K562 (cell line): Measurements from ENCODE around the gene NACC1. TPM values are rescaled to one million over a fixed set of nuclear protein-coding genes. Genes with fewer than 3 reads are reported as not detected.

Source experiments
- ERF ChIP-seq: fragments of 450-650 bp; formaldehyde crosslinking; IDR thresholded peaks from 2 replicates; pipeline ENCODE4 v1.4.0; 2020; ENCODE audit warnings: mild to moderate bottlenecking, mixed read lengths
- GTF3C2 ChIP-seq: IDR thresholded peaks from 3 replicates; pipeline ENCODE4 v1.6.1; 2011; ENCODE audit warnings: borderline replicate concordance, mild to moderate bottlenecking, moderate library complexity; ENCODE audit not compliant: insufficient read length; ENCODE audit errors: extremely low read depth
- HINFP ChIP-seq: fragments of 450-650 bp; conservative IDR thresholded peaks from 2 replicates; pipeline ENCODE4 v1.6.1; 2016; ENCODE audit warnings: missing genetic modification characterization, low read depth, mild to moderate bottlenecking, control low read depth, missing compliant biosample characterization
- HNRNPUL1 ChIP-seq: fragments of 200-400 bp; formaldehyde crosslinking; IDR thresholded peaks from 2 replicates; pipeline ENCODE4 v1.6.1; 2017; ENCODE audit warnings: low read length
- L3MBTL2 ChIP-seq: fragments of 450-650 bp; IDR thresholded peaks from 2 replicates; pipeline ENCODE4 v1.6.1; 2016; ENCODE audit warnings: mild to moderate bottlenecking, moderate library complexity
- MECOM ChIP-seq: fragments of 250-450 bp; sonication (Bioruptor Pico); IDR thresholded peaks from 2 replicates; pipeline ENCODE4 v1.8.0; 2022; ENCODE audit warnings: inconsistent platforms
- NONO ChIP-seq, 2 experiments: fragments of 200-400 bp in 1 of 2; fragments of 450-650 bp in 1 of 2; formaldehyde crosslinking in 1 of 2; IDR thresholded peaks; 2 replicates each; pipeline ENCODE4 v1.6.1; 2017; ENCODE audit warnings: low read depth in 2 of 2, mild to moderate bottlenecking in 2 of 2, moderate library complexity in 2 of 2, low read length in 1 of 2
- NRF1 ChIP-seq, 2 experiments: fragments of 450-650 bp; IDR thresholded peaks in 1 of 2; conservative IDR thresholded peaks in 1 of 2; 2 replicates each; pipeline ENCODE4 v1.6.1; 2014; ENCODE audit warnings: mild to moderate bottlenecking in 2 of 2
- NUFIP1 ChIP-seq: fragments of 450-650 bp; IDR thresholded peaks from 2 replicates; pipeline ENCODE4 v1.6.1; 2018; ENCODE audit not compliant: partially characterized antibody
- POLR2H ChIP-seq: IDR thresholded peaks from 2 replicates; pipeline ENCODE4 v1.6.1; 2016; ENCODE audit warnings: missing genetic modification characterization, low read depth, mild to moderate bottlenecking, control low read depth, missing compliant biosample characterization, moderate library complexity
- PRDM10 ChIP-seq: fragments of 450-650 bp; IDR thresholded peaks from 2 replicates; pipeline ENCODE4 v1.6.1; 2018; ENCODE audit not compliant: partially characterized antibody
- RBM14 ChIP-seq: fragments of 200-400 bp; formaldehyde crosslinking; IDR thresholded peaks from 2 replicates; pipeline ENCODE4 v1.6.1; 2018; ENCODE audit warnings: low read depth, mild to moderate bottlenecking, low read length, moderate library complexity, borderline replicate concordance; ENCODE audit not compliant: insufficient read depth
- RHOXF2B ChIP-seq: fragments of 250-450 bp; sonication (Bioruptor Pico); conservative IDR thresholded peaks from 2 replicates; pipeline ENCODE4 v1.5.1; 2021
- TEAD2 ChIP-seq: fragments of 450-650 bp; IDR thresholded peaks from 2 replicates; pipeline ENCODE4 v1.6.1; 2016; ENCODE audit warnings: missing genetic modification characterization, control low read depth, missing compliant biosample characterization
- TRIM28 ChIP-seq: fragments of 450-650 bp; IDR thresholded peaks from 2 replicates; pipeline ENCODE4 v1.6.1; 2017
- ZBED1 ChIP-seq: IDR thresholded peaks from 2 replicates; pipeline ENCODE4 v1.6.1; 2014
- ZBTB17 ChIP-seq: fragments of 450-650 bp; formaldehyde crosslinking; IDR thresholded peaks from 2 replicates; pipeline ENCODE4 v1.4.0; 2020; ENCODE audit warnings: mild to moderate bottlenecking
- ZBTB26 ChIP-seq: fragments of 450-650 bp; formaldehyde crosslinking; IDR thresholded peaks from 2 replicates; pipeline ENCODE4 v1.4.0; 2022; ENCODE audit warnings: missing genetic modification characterization
- ZKSCAN1 ChIP-seq: fragments of 150-350 bp; IDR thresholded peaks from 2 replicates; pipeline ENCODE4 v1.6.1; 2016; ENCODE audit warnings: low read depth, low read length
- ZNF347 ChIP-seq: fragments of 450-650 bp; formaldehyde crosslinking; IDR thresholded peaks from 2 replicates; pipeline ENCODE4 v1.4.0; 2020; ENCODE audit warnings: low read depth, mild to moderate bottlenecking, moderate library complexity
- polyA plus RNA-seq, 8 experiments: library from polyadenylated mRNA; depleted of rRNA in 4 of 8; stranded (reverse) in 5 of 8; unstranded in 3 of 8; fragments of >200 nt; fragmentation: Nextera tagmentation in 2 of 8; fragmentation: Illumina TruSeq in 1 of 8; extraction: Ambion mirVana in 2 of 8; extraction: Trizol in 1 of 8; gene quantifications; 2 replicates each; pipeline versions ENCODE4 v1.2.1 to v1.2.3, GENCODE V29; 2011 to 2014; ENCODE audit warnings: inconsistent platforms in 1 of 8, missing spikeins in 1 of 8
- total RNA-seq, 7 experiments: library from RNA; depleted of rRNA in 6 of 7; stranded (reverse); fragments of >200 nt in 6 of 7; fragmentation: Illumina TruSeq in 2 of 7; extraction: Trizol in 2 of 7; gene quantifications; 2 replicates each; pipeline versions ENCODE4 v1.2.1 to v1.2.3, GENCODE V29; 2011 to 2021; ENCODE audit warnings: low replicate concordance in 1 of 7

Gene NACC1
- total and polyA plus RNA-seq, 9 of the 15 experiments (the other 6 are each of a cell fraction or from before 2014, with no cell fraction given): 0.04 to 96.6 (median 25.8) TPM

GRCh38 chr19:13154911-13155471 lies 36.9 kb downstream of the NACC1 start (continued):
- TF ChIP-seq HNRNPUL1 (peak; percentile 94), ZKSCAN1 (no peak; the same call in 1 of the 2 replicates), TEAD2 (tag) (no peak), ZBTB26 (no peak), NONO (IDR thresholded peaks at IDR 0.05; ENCODE audit: low read depth in 2 of 2, low read length in 1 of 2) (peak in 1 of 2 experiments; percentile 78; a peak in 3 of 4 replicates), RBM14 (no peak), NRF1 (conservative IDR thresholded peaks at IDR 0.05 in 1 of 2, IDR thresholded peaks at IDR 0.05 in 1 of 2) (no peak), L3MBTL2 (no peak), ZNF347 (CRISPR knock-in tag) (no peak), POLR2H (tag) (peak; percentile 90), MECOM (CRISPR knock-in tag) (no peak), RHOXF2B (CRISPR knock-in tag) (0 out of 2 replicates have a peak, but pooled peaks have one; percentile 11), HINFP (no peak), TRIM28 (no peak), NUFIP1 (no peak), ZBTB17 (no peak), ERF (no peak), GTF3C2 (no peak), ZBED1 (peak; percentile 21; the same call in 1 of the 2 replicates), PRDM10 (no peak)
